CD4-positive, alpha-beta T cell treated with Interleukin-4 for 1 hour (primary cell): ENCODE results near the gene RRP7A.
"Not testable (repeated sequence)": the region's sequence is repeated elsewhere in the genome, so short reads cannot be mapped to it uniquely, and the experiment has no call there.

Source experiments
- DNase-seq, 2 donors: peaks; one replicate each; pipeline ENCODE4 v3.0.0-alpha.2; 2020 to 2022

The RRP7A gene

GRCh38 chr22:42519525-42520401 lies at the start of gene RRP7A:
Gene RRP7A, minus strand, starts transcription at chr22:42519796. Its CDS starts 10 bp downstream, at chr22:42519786.
- peak; percentile 81 to 82 for DNase-seq

DNA sequence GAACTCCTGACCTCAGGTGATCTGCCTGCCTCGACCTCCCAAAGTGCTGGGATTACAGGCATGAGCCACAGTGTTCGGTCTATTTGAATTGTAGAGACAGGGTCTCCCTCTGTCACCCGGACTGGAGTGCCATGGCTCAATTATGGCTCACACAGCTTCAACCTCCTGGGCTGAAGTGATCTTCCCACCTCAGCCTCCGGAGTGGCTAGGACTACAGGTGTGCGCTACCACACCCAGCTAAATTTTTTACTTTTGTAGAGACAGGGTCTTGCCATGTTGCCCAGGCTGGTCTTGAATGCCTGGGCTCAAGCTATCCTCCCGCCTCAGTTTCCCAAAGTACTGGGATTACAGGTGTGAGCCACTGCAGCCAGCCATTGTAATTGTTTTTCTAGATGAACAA lies 48.4 kb upstream of the RRP7A start:
- DNase-seq, result not testable (repeated sequence)

DNA sequence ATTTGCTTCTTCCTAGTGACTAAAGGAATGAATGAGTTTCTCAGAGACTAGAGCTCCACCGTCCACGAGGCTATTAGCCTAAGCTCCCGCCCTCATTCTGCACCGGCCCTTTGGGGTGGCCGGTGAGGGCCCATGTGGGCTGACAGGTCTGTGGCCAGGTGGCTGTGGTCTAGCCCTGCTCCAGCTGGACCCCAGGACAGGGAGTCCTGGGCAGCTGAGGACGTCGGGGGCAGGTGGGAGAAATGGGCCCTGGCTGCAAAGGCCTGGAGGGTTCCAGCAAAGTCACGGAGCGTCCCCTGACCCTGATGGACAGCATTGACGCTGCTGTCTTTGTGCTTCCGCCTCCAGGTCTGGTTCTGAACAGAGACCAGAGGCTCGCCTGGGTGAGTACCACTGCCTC lies 46.4 kb upstream of the RRP7A start:
- DNase-seq, result no peak

DNA sequence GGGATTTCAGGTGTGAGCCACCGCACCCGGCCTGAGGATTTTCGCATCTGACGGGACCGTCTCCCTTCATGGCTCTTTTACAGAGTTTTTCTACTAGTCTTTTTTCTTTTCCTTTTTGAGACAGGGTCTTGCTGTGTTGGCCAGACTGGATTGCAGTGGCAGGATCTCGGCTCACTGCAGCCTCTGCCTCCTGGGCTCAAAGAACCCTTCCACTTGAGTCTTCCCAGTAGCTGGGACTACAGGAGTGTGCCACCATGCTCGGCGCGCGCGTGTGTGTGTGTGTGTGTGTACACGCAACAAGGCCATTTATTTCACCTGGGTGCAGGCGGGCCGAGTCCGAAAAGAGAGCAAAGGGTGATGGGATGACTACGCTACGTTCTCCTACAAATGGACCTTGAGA lies 45.1 kb upstream of the RRP7A start:
- DNase-seq, result no peak

DNA sequence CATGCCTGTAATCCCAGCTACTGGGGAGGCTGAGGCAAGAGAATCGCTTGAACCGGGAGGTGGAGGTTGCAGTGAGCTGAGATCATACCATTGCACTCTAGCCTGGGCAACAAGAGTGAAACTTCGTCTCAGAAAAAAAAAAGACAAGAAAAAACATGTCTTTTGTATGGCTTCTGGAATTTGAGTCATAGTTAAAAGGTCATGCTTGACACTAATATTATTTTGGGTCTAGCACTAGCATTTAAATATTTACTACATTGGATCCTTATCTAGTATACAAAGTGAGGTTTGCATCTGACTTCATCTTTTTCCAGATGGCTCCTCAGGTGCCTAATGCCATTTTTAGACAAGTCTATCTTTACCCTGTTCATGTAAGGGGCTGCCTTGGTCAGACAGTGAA lies 44.3 kb upstream of the RRP7A start:
- not testable (repeated sequence) for DNase-seq

- no peak for DNase-seq
Observed at GRCh38 chr22:42562684-42563083, 43.1 kb upstream of the RRP7A start.

GRCh38 chr22:42562279-42562678 lies 42.7 kb upstream of the RRP7A start:
- DNase-seq, result peak in 1 of 2 donors; percentile 23

- DNase-seq, result no peak
Observed at GRCh38 chr22:42561856-42562255, 42.3 kb upstream of the RRP7A start.

DNA sequence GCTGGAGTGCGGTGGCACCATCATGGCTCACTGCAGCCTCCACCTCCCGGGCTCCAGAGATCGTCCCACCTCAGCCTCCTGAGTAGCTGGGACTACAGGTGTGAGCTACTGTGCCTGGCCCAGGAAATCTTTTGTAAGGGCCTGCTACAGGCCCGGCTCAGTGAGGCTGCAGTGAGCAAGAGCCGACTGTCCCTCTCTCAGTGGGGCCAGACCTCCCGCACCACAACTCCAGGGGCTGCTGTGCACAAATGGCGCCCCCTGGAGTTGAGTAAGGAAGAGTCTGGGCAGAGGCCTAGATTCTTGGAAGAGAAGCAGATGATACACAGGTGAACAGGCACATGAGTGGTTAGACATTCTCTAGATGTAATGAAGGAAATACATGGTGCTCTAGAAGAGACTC lies 41.2 kb upstream of the RRP7A start:
- DNase-seq, result peak in 1 of 2 donors; percentile 10

- DNase-seq, result no peak
Observed at GRCh38 chr22:42560381-42560780, 40.8 kb upstream of the RRP7A start.

GRCh38 chr22:42553475-42554361 lies 34.1 kb upstream of the RRP7A start, which contains the start of gene SERHL2:
Gene SERHL2, plus strand, starts transcription at chr22:42553956. Its CDS starts 65 bp downstream, at chr22:42554021.
- peak; percentile 88 to 93 for DNase-seq

GRCh38 chr22:42552294-42552647 lies 32.7 kb upstream of the RRP7A start:
- DNase-seq, result not testable (repeated sequence)

DNA sequence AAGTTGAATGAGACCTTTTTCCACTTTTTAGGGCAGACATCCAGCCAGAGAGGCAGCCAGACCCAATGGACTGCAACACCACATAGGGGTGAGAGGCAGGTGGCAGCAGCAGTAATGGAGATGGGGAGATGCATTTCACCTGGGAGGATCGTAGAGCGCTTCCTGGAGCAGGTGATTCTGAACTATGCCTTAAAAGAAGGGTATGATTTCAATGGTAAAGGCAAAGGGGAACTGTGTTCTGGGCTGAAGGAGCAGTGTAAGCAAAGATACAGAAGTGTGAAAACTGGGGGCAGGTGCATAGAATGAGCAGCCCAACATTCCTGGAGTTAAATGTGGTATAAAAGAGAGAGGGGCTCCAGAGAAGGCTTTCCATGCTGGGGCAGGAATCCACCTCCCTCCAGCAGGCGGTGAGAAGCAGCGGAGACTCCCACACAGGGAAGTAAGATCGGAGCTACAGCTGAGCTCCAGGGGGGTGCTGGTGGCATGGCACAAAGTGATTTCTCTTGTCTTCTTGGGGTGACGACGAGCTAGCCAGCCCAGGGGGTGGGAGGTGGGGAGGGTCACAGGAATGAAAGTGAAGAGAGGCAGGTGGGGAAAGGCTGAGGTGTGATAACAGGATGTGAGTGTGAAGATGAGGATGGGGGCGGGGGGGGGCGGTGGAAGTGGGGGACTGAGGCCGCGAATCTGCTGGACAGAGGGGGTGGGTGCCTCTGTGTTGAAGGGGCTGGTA lies 29.9 kb upstream of the RRP7A start:
- DNase-seq, result no peak

DNA sequence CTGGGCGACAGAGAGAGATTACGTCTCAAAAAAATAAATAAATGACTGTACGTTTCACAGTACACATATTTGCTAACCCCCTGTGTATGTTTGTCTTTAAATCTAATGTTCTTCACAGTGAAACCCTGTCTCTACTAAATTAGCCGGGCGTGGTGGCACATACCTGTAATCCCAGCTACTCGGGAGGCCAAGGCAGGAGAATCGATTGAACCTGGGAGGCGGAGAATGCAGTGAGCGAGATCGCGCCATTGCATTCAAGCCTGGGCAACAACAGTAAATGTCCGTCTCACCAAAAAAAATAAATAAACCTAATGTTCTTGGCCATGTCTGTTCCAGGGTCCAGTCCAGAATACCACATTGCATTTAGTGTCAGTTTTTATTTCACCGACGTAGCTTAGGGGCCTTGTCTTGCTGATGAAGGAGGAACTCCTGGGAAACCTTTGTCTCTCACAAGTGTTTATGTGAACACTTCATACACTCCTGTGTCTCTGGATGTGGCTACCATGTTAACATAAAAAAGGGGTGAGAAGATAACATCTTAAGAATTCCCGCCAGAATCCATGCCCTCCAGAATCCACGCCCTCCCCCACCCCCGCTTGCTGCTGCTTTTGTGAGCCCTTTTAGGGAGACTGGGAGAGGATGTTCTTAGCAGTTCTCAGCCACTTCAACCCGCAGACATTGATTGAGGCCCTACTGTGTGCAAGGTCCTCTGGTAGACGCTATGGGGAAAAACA lies 29.2 kb upstream of the RRP7A start:
- no peak for DNase-seq

DNA sequence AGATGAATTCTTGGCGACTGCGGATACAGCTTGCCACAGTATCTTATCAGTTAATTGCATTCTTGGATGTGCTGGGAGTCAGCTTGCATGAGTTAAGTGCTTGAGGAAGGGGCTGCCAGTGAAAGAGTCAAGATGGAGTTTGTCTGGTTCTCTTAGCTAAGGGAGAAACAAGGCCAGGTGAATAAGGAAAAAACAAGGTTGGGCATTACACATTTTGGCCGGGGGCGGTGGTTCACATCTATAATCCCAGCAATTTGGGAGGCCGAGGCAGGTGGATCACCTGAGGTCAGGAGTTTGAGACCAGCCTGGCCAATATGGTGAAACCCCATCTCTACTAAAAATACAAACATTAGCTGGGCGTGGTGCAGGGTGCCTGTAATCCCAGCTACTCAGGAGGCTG lies 28.5 kb upstream of the RRP7A start:
- not testable (repeated sequence) for DNase-seq

DNA sequence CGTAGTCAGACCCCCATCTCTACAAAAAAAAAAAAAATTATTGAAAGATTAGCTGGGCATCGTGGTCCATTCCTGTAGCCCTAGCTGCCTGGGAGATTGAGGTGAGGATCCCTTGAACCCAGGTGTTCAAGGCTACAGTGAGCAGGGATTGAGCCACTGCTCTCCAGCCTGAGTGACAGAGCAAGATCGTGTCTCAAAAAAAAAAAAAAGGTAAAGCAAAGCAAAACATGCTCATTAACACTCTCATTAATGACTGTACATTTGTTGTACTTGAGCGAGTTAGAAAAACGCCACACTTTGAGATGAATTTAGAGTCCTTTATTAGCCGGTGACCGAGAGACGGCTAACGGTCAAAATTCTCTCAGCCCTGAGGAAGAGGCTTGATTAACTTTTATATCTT lies 28.0 kb upstream of the RRP7A start:
- no peak for DNase-seq

DNA sequence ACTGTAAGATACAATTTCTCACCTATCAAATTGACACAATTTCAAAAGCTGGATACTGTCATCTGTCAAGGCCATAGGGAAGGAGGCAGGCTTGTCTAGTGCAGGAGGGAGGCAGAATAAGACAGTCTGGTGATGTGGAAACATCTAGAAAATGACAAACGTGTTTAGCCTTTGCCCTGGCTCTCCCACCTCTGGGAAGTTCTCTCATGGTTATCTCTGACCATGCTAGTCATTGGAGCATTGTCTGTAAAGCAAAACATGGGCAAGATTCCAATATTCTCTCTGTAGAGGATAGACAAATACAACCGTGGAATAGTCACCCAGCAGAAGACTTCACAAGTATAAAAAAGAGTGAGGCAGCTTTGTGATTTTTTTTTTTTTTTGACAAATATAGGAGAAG lies 25.1 kb upstream of the RRP7A start:
- DNase-seq, result no peak

- DNase-seq, result peak in 1 of 2 donors; percentile 38
Observed at GRCh38 chr22:42539236-42539771, 19.7 kb upstream of the RRP7A start.

DNA sequence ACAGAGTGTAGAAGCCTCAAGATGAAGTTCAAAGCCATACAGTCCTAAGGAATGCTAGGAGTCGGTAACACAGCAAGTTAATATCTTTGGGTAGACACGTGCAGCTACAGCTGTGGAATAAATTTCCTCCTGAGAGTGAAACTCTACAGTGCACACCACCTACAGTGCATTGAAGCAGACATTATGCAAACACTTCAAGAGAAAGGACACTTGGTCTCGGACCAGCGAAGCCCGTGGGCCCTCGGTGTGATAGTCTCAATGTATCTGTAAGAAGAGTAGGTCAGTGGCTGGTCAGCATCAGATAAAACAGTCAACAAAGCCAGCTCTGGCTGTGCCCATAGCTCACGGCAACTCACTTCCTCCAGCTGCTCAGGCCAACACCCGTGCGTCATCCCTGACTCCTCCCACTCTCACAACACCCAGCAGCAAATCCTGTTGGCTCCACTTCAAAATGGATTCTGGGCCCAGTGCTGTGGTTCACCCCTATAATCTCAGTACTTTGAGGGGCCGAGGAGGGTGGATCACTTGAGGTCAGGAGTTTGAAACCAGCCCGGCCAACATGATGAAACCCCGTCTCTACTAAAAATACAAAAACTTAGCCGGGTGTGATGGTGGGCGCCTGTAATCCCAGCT lies 17.7 kb upstream of the RRP7A start:
- peak in 1 of 2 donors; percentile 28 for DNase-seq

- not testable (repeated sequence) for DNase-seq
Observed at GRCh38 chr22:42536634-42537033, 17.0 kb upstream of the RRP7A start.

- DNase-seq, result no peak
Observed at GRCh38 chr22:42536166-42536565, 16.6 kb upstream of the RRP7A start.
